Testis (tissue), 2 donors: ENCODE results near the gene PPIB.

Experiments used
- CTCF ChIP-seq, 3 experiments: fragments of 450-650 bp in 2 of 3; fragments of 200-600 bp in 1 of 3; sonication (generic) in 1 of 3; IDR thresholded peaks; one replicate each; pipeline ENCODE4 v1.5.1; 2016 to 2019; ENCODE audit warnings: antibody characterized with exemption in 3 of 3, mild to moderate bottlenecking in 2 of 3, moderate library complexity in 1 of 3
- POLR2A ChIP-seq: fragments of 450-650 bp; IDR thresholded peaks from one replicate; pipeline ENCODE4 v1.6.1; 2017; ENCODE audit warnings: antibody characterized with exemption, mild to moderate bottlenecking, moderate library complexity

DNA sequence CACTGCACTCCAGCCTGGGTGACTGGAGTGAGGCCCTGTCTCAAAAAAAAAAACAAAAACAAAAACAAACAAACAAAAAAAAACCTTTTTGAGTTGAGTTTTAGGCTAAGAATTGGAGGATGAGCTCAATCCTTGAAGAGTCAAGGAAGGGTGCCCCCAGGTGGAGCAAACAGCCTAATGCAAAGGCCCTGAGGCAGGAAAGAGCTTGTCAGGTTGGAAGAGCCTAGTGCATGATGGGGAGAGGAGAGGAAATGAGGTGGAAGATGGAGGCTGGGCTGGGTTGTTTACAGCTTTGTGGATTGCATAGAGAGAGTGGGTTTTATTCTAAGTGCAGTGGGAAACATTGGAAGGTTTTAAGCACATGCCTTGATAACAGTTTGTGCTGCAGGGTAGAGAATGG lies 13.4 kb downstream of the PPIB start:
- TF ChIP-seq CTCF (IDR thresholded peaks at IDR 0.05), result no peak
- no peak for TF ChIP-seq POLR2A
